Measurements from ENCODE around the gene GNL3.

Gene GNL3

DNA sequence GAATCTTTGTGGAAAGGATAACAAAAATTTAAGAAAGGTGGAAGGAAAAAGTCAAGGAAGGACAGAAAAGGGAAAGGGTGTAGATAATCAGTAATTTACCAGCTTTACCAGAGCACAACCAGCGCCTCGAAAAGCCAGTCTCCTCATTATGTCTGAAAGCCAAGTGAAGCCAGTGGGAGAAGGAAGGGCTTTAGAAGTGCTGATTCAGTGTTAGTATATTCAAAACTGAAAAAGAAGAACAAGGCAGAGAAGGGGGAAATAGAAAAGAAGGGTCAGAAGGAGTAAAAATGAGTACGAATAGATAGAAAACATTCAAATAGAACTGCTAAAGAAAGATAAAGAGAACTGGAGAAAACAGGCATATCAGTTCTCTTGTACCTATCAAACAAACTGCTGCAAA is 4.2 kb upstream of the GNL3 start:
- Histone ChIP-seq H4K20me1 (ENCODE audit: insufficient read depth, low read length) (no peaks in the 10 kb centered on the region), H3K9me2 (ENCODE audit: low read depth, low read length) (no peaks in the 10 kb centered on the region), H3K79me2 (ENCODE audit: insufficient read depth, low read length) (peaks cover 44% of the 10 kb centered on the region), H2AFZ (ENCODE audit: low read length) (no peak overlapping the region), H3K4me2 (ENCODE audit: low read length) (no peak overlapping the region), H3F3A (ENCODE audit: insufficient read depth, low read length) (no peaks in the 10 kb centered on the region), H3K9ac (ENCODE audit: low read length) (no peak overlapping the region), H3K9me3 (ENCODE audit: low read length) (no peaks in the 10 kb centered on the region), H3K27me3 (ENCODE audit: insufficient read depth, low read length) (no peaks in the 10 kb centered on the region), H3K36me3 (ENCODE audit: insufficient read depth, low read length) (peaks cover 51% of the 10 kb centered on the region), H3K4me3 (ENCODE audit: low read depth, low read length, poor library complexity, severe bottlenecking) (no peak overlapping the region), H3K27ac (ENCODE audit: low read depth, low read length, poor library complexity, severe bottlenecking) (no peak overlapping the region), H3K4me1 (ENCODE audit: insufficient read depth, low read length, severe bottlenecking) (peaks cover 18% of the 10 kb centered on the region)
- no peak for TF ChIP-seq EZH2 (IDR thresholded peaks at IDR 0.05; ENCODE audit: borderline replicate concordance, low read length)
- TF ChIP-seq, protein P1, sequence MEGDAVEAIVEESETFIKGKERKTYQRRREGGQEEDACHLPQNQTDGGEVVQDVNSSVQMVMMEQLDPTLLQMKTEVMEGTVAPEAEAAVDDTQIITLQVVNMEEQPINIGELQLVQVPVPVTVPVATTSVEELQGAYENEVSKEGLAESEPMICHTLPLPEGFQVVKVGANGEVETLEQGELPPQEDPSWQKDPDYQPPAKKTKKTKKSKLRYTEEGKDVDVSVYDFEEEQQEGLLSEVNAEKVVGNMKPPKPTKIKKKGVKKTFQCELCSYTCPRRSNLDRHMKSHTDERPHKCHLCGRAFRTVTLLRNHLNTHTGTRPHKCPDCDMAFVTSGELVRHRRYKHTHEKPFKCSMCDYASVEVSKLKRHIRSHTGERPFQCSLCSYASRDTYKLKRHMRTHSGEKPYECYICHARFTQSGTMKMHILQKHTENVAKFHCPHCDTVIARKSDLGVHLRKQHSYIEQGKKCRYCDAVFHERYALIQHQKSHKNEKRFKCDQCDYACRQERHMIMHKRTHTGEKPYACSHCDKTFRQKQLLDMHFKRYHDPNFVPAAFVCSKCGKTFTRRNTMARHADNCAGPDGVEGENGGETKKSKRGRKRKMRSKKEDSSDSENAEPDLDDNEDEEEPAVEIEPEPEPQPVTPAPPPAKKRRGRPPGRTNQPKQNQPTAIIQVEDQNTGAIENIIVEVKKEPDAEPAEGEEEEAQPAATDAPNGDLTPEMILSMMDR (IDR thresholded peaks at IDR 0.05; ENCODE audit: low read length) = no peak

DNA sequence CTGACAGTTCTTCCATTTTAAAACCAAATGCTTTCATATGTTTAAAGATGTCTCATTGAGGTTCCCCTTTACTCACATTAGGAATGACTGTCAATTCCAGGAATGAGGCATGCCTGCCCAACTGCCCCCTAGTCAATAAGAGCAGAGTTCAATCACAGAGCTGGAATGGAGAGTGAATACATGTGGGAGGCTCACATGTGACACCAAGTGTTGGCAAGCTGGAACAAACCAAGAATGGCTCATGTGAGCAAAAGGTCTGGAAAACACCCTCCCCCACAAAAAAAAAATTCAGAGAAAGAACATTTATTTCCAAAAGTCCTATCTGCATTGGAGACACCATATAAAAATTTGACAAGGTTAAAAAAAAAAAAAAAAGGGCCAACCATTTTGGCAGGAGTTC is 3.8 kb upstream of the GNL3 start:
- Histone ChIP-seq H3K79me2 (ENCODE audit: insufficient read depth, low read length) (peaks cover 49% of the 10 kb centered on the region), H3K36me3 (ENCODE audit: insufficient read depth, low read length) (peaks cover 51% of the 10 kb centered on the region)
- TF ChIP-seq, protein P1 (IDR thresholded peaks at IDR 0.05; ENCODE audit: low read length) = no peak
- no peak for TF ChIP-seq EZH2 (IDR thresholded peaks at IDR 0.05; ENCODE audit: borderline replicate concordance, low read length)

DNA sequence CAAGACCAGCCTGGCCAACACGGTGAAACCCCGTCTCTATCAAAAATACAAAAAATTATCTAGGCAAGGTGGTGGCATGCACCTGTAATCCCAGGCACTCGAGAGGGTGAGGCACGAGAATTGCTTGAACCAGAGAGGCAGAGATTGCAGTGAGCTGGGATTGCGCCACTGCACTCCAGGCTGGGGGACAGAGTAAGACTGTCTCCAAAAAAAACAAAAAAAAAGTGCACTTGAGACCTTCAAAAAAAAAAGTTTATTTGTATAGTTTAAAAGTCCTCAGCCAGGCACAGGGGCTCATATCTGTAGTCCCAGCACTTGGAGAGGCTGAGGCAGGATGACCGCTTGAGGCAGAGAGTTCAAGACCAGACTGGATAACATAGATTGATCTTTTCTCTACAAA is 2.2 kb upstream of the GNL3 start:
- TF ChIP-seq, protein P1 (IDR thresholded peaks at IDR 0.05; ENCODE audit: low read length) = no peak
- no peak for TF ChIP-seq EZH2 (IDR thresholded peaks at IDR 0.05; ENCODE audit: borderline replicate concordance, low read length)
- no peak overlapping the region for H3K4me3 ChIP-seq (ENCODE audit: low read depth, low read length, poor library complexity, severe bottlenecking)
- peaks cover 34% of the 10 kb centered on the region for H3K4me1 ChIP-seq (ENCODE audit: insufficient read depth, low read length, severe bottlenecking)
- H2AFZ ChIP-seq (ENCODE audit: low read length) = no peak overlapping the region
- no peaks in the 10 kb centered on the region for H4K20me1 ChIP-seq (ENCODE audit: insufficient read depth, low read length)
- no peak overlapping the region for H3K27ac ChIP-seq (ENCODE audit: low read depth, low read length, poor library complexity, severe bottlenecking)
- H3K9me2 ChIP-seq (ENCODE audit: low read depth, low read length) = no peaks in the 10 kb centered on the region
- no peaks in the 10 kb centered on the region for H3K27me3 ChIP-seq (ENCODE audit: insufficient read depth, low read length)
- no peaks in the 10 kb centered on the region for H3F3A ChIP-seq (ENCODE audit: insufficient read depth, low read length)
- no peaks in the 10 kb centered on the region for H3K9me3 ChIP-seq (ENCODE audit: low read length)
- no peak overlapping the region for H3K9ac ChIP-seq (ENCODE audit: low read length)
- H3K36me3 ChIP-seq (ENCODE audit: insufficient read depth, low read length) = peaks cover 53% of the 10 kb centered on the region
- H3K4me2 ChIP-seq (ENCODE audit: low read length) = peak overlapping the region; percentile 77; the same call in 1 of the 2 replicates
- H3K79me2 ChIP-seq (ENCODE audit: insufficient read depth, low read length) = peaks cover 54% of the 10 kb centered on the region

More for the DNA sequence above, 3.8 kb upstream of the GNL3 start:
- no peaks in the 10 kb centered on the region for H3F3A ChIP-seq (ENCODE audit: insufficient read depth, low read length)
- no peak overlapping the region for H3K9ac ChIP-seq (ENCODE audit: low read length)
- H3K27ac ChIP-seq (ENCODE audit: low read depth, low read length, poor library complexity, severe bottlenecking) = no peak overlapping the region
- H2AFZ ChIP-seq (ENCODE audit: low read length) = no peak overlapping the region
- H3K4me2 ChIP-seq (ENCODE audit: low read length) = no peak overlapping the region
- H3K4me3 ChIP-seq (ENCODE audit: low read depth, low read length, poor library complexity, severe bottlenecking) = no peak overlapping the region
- no peaks in the 10 kb centered on the region for H4K20me1 ChIP-seq (ENCODE audit: insufficient read depth, low read length)
- H3K27me3 ChIP-seq (ENCODE audit: insufficient read depth, low read length) = no peaks in the 10 kb centered on the region
- no peaks in the 10 kb centered on the region for H3K9me3 ChIP-seq (ENCODE audit: low read length)
- H3K9me2 ChIP-seq (ENCODE audit: low read depth, low read length) = no peaks in the 10 kb centered on the region
- H3K4me1 ChIP-seq (ENCODE audit: insufficient read depth, low read length, severe bottlenecking) = peaks cover 22% of the 10 kb centered on the region
